MCF 10A (cell line): ENCODE measurements around the gene ALB. TPM values are rescaled to one million over a fixed set of nuclear protein-coding genes. Genes with fewer than 3 reads are reported as not detected.

ENCODE experiments used
- BruUV-seq: library from RNA; stranded (reverse); fragments of 400-500 nt; replicated peaks from 2 replicates; lab custom pipeline; 2021; lab: Mats Ljungman, UMichigan
- CTCF ChIA-PET: fragments of 300-600 bp; sonication (Branson Sonifier 250); formaldehyde crosslinking; extraction: SDS; loops from one replicate; lab custom pipeline; 2021; ENCODE audit warnings: antibody characterized with exemption, inconsistent platforms; lab: Yijun Ruan, JAX
- POLR2A ChIA-PET: fragments of 300-600, 350-650 bp; sonication (Branson Sonifier 250); formaldehyde crosslinking; extraction: SDS; loops from one replicate; lab custom pipeline; 2020; ENCODE audit warnings: antibody characterized with exemption, inconsistent platforms; lab: Yijun Ruan, JAX
- DNase-seq: peaks from one replicate; pipeline ENCODE4 v3.0.0-alpha.2; 2018; ENCODE audit not compliant: unreplicated experiment
- H3K27ac Mint-ChIP-seq: one replicate; pipeline ENCODE4 v1.8.0; 2022; ENCODE audit warnings: mild to moderate bottlenecking, low read depth, mixed read lengths; ENCODE audit not compliant: unreplicated experiment
- H3K27me3 Mint-ChIP-seq: one replicate; pipeline ENCODE4 v1.8.0; 2022; ENCODE audit warnings: mixed read lengths; ENCODE audit not compliant: insufficient read depth, unreplicated experiment
- H3K36me3 Mint-ChIP-seq: one replicate; pipeline ENCODE4 v1.8.0; 2022; ENCODE audit warnings: mild to moderate bottlenecking, moderate library complexity, mixed read lengths; ENCODE audit not compliant: insufficient read depth, unreplicated experiment
- H3K4me1 Mint-ChIP-seq: one replicate; pipeline ENCODE4 v1.8.0; 2022; ENCODE audit warnings: mixed read lengths; ENCODE audit not compliant: insufficient read depth, unreplicated experiment
- H3K4me3 Mint-ChIP-seq: one replicate; pipeline ENCODE4 v1.8.0; 2022; ENCODE audit warnings: mild to moderate bottlenecking, moderate library complexity, mixed read lengths; ENCODE audit not compliant: unreplicated experiment
- H3K9me3 Mint-ChIP-seq: one replicate; pipeline ENCODE4 v1.8.0; 2022; ENCODE audit warnings: mixed read lengths; ENCODE audit not compliant: unreplicated experiment
- CTCF ChIP-seq: fragments of 200-600 bp; IDR thresholded peaks from one replicate; pipeline ENCODE4 v1.8.0; 2022; ENCODE audit warnings: antibody characterized with exemption, mild to moderate bottlenecking; ENCODE audit not compliant: unreplicated experiment
- intact Hi-C: fragments of 100-400 bp; cut with micrococcal nuclease; formaldehyde crosslinking; loops from 2 replicates; pipeline ENCODE4 v1.14.1; 2022
- total RNA-seq: library from RNA; stranded (reverse); gene quantifications from 2 replicates; pipeline ENCODE4 v1.2.3, GENCODE V29; 2022

The ALB gene
- total RNA-seq, 1 experiment from 2014 or later = not detected

GRCh38 chr4:73418677-73419076 lies 14.6 kb downstream of the ALB start:
- H3K4me1 Mint-ChIP-seq = no peaks in the 10 kb centered on the region
- ChIA-PET POLR2A (no interaction called here), CTCF (interaction anchor here (0.9 to 2.6 kb wide), 3 partner anchors 27 to 244 kb away, joined by 3 to 7 read pairs (median 4); no protein-coding TSS in a partner anchor)
- H3K36me3 Mint-ChIP-seq = no peaks in the 10 kb centered on the region
- no peak for TF ChIP-seq CTCF
- no peak overlapping the region for H3K4me3 Mint-ChIP-seq
- H3K27me3 Mint-ChIP-seq = peaks cover 30% of the 10 kb centered on the region
- H3K9me3 Mint-ChIP-seq = no peaks in the 10 kb centered on the region
- DNase-seq = no peak
- no TSS peak for BruUV-seq
- intact Hi-C loops = no loop called here
- no peak overlapping the region for H3K27ac Mint-ChIP-seq

- intact Hi-C loops = no loop called here
- no peak for DNase-seq
- ChIA-PET CTCF (interaction anchor here (0.6 to 2.6 kb wide), 4 partner anchors 27 to 244 kb away, joined by 3 to 7 read pairs (median 4); no protein-coding TSS in a partner anchor), POLR2A (no interaction called here)
- no peaks in the 10 kb centered on the region for H3K36me3 Mint-ChIP-seq
- H3K4me3 Mint-ChIP-seq = no peak overlapping the region
- H3K4me1 Mint-ChIP-seq = no peaks in the 10 kb centered on the region
- no peaks in the 10 kb centered on the region for H3K9me3 Mint-ChIP-seq
- H3K27ac Mint-ChIP-seq = no peak overlapping the region
- no peak for TF ChIP-seq CTCF
- peaks cover 30% of the 10 kb centered on the region for H3K27me3 Mint-ChIP-seq
- BruUV-seq = no TSS peak
These were observed 15.3 kb downstream of the ALB start for GRCh38 chr4:73419106-73420038.

- TF ChIP-seq CTCF = no peak
- H3K4me3 Mint-ChIP-seq = no peak overlapping the region
- BruUV-seq = no TSS peak
These were observed 16.5 kb downstream of the ALB start for GRCh38 chr4:73420615-73421014.

GRCh38 chr4:73421708-73422457 lies 17.8 kb downstream of the ALB start:
- no peaks in the 10 kb centered on the region for H3K4me1 Mint-ChIP-seq
- TF ChIP-seq CTCF = no peak
- H3K27ac Mint-ChIP-seq = no peak overlapping the region
- CTCF ChIA-PET = interaction anchor here (1.5 kb wide), 1 partner anchor 81 kb away, joined by 4 read pairs; no protein-coding TSS in a partner anchor
- POLR2A ChIA-PET = no interaction called here
- no peaks in the 10 kb centered on the region for H3K36me3 Mint-ChIP-seq
- no peak overlapping the region for H3K4me3 Mint-ChIP-seq
- H3K27me3 Mint-ChIP-seq = peaks cover 16% of the 10 kb centered on the region
- DNase-seq = no peak
- no peaks in the 10 kb centered on the region for H3K9me3 Mint-ChIP-seq
- BruUV-seq = no TSS peak
- intact Hi-C loops = no loop called here

More at GRCh38 chr4:73420615-73421014, 16.5 kb downstream of the ALB start:
- intact Hi-C loops = no loop called here
- H3K36me3 Mint-ChIP-seq = no peaks in the 10 kb centered on the region
- ChIA-PET CTCF (interaction anchor here (1.3 to 2.6 kb wide), 3 partner anchors 14 to 79 kb away, joined by 3 to 7 read pairs (median 4); no protein-coding TSS in a partner anchor), POLR2A (no interaction called here)
- H3K27ac Mint-ChIP-seq = no peak overlapping the region
- no peaks in the 10 kb centered on the region for H3K4me1 Mint-ChIP-seq
- DNase-seq = no peak
- no peaks in the 10 kb centered on the region for H3K9me3 Mint-ChIP-seq
- peaks cover 22% of the 10 kb centered on the region for H3K27me3 Mint-ChIP-seq
